Measurements from ENCODE around the gene HSPB6.

Gene HSPB6

GRCh38 chr19:35767288-35768081 lies 10.7 kb upstream of the HSPB6 start:
- no peak for DNase-seq (ENCODE audit: low read depth in 3 of 3)

- DNase-seq (ENCODE audit: low read depth in 3 of 3), result no peak
Measured at GRCh38 chr19:35766571-35767104, 9.8 kb upstream of the HSPB6 start.

- DNase-seq (ENCODE audit: low read depth in 3 of 3), result no peak
Measured at GRCh38 chr19:35764432-35765315, 7.8 kb upstream of the HSPB6 start.

GRCh38 chr19:35760711-35761349 lies 4.0 kb upstream of the HSPB6 start:
- no peak for DNase-seq (ENCODE audit: low read depth in 3 of 3)

- DNase-seq (ENCODE audit: low read depth in 3 of 3), result no peak
Measured at GRCh38 chr19:35759697-35760096, 2.9 kb upstream of the HSPB6 start.

- DNase-seq (ENCODE audit: low read depth in 3 of 3), result peak; percentile 97 to 99 (median 97)
Measured at GRCh38 chr19:35757749-35758608, 1.1 kb upstream of the HSPB6 start, which contains the start of gene PROSER3. Gene PROSER3, plus strand, starts transcription at chr19:35758176. Its CDS starts 40 bp downstream, at chr19:35758216.

GRCh38 chr19:35757231-35757748 lies 461 bp upstream of the HSPB6 start:
- no peak for DNase-seq (ENCODE audit: low read depth in 3 of 3)

- DNase-seq (ENCODE audit: low read depth in 3 of 3), result no peak
Measured at GRCh38 chr19:35755550-35756376, 1.1 kb downstream of the HSPB6 start.

GRCh38 chr19:35755131-35755549 lies 1.7 kb downstream of the HSPB6 start:
- DNase-seq (ENCODE audit: low read depth in 3 of 3), result no peak

- no peak for DNase-seq (ENCODE audit: low read depth in 3 of 3)
Measured at GRCh38 chr19:35754370-35755130, 2.3 kb downstream of the HSPB6 start.

GRCh38 chr19:35753634-35754369 lies 3.0 kb downstream of the HSPB6 start:
- no peak for DNase-seq (ENCODE audit: low read depth in 3 of 3)

GRCh38 chr19:35752746-35753350 lies 4.0 kb downstream of the HSPB6 start:
- no peak for DNase-seq (ENCODE audit: low read depth in 3 of 3)

GRCh38 chr19:35751839-35752745 lies 4.7 kb downstream of the HSPB6 start:
- no peak for DNase-seq (ENCODE audit: low read depth in 3 of 3)

- no peak for DNase-seq (ENCODE audit: low read depth in 3 of 3)
Measured at GRCh38 chr19:35750167-35750566, 6.7 kb downstream of the HSPB6 start.

- DNase-seq (ENCODE audit: low read depth in 3 of 3), result peak; percentile 96 to 98 (median 96)
Measured at GRCh38 chr19:35748106-35749020, 8.5 kb downstream of the HSPB6 start, which contains the start of gene LIN37. Gene LIN37, plus strand, starts transcription at chr19:35748576. Its CDS starts 149 bp downstream, at chr19:35748725.

- DNase-seq (ENCODE audit: low read depth in 3 of 3), result no peak
Measured at GRCh38 chr19:35746531-35746930, 10.3 kb downstream of the HSPB6 start.

Data from stimulated activated CD4-positive, alpha-beta T cell treated with anti-CD3 and anti-CD28 coated beads, TNF-alpha, amount 100 ng/mL, for 48 hours (primary cell).